Astrocyte (in vitro differentiated cells and primary cell): Measurements from ENCODE around the gene MSANTD7. TPM values are rescaled to one million over a fixed set of nuclear protein-coding genes. Genes with fewer than 3 reads are reported as not detected.
"Not testable (repeated sequence)": the region's sequence is repeated elsewhere in the genome, so short reads cannot be mapped to it uniquely, and the experiment has no call there.

Experiments used
- DNase-seq: peaks from one replicate; pipeline ENCODE4 v3.0.0-alpha.2; 2010; ENCODE audit warnings: low read depth
- FAIRE-seq: peaks from 2 replicates; lab custom pipeline; 2011; peaks lifted over from hg19 to GRCh38; lab: Jason Lieb, UNC
- H2AFZ ChIP-seq: 2 replicates; pipeline ENCODE4 v1.6.0; 2012; ENCODE audit warnings: low read depth, low read length, inconsistent platforms
- H3K27ac ChIP-seq: 2 replicates; pipeline ENCODE4 v1.5.1; 2011; ENCODE audit warnings: low read depth, low read length, inconsistent platforms
- H3K27me3 ChIP-seq: 2 replicates; pipeline ENCODE4 v1.6.0; 2011; ENCODE audit warnings: low read length, inconsistent platforms; ENCODE audit not compliant: insufficient read depth
- H3K36me3 ChIP-seq: 2 replicates; pipeline ENCODE4 v1.5.1; 2011; ENCODE audit warnings: low read length, inconsistent platforms; ENCODE audit not compliant: insufficient read depth
- H3K4me1 ChIP-seq: 2 replicates; pipeline ENCODE4 v1.5.1; 2011; ENCODE audit warnings: low read length, inconsistent platforms; ENCODE audit not compliant: insufficient read depth
- H3K4me2 ChIP-seq: 2 replicates; pipeline ENCODE4 v1.6.0; 2012; ENCODE audit warnings: low read length, inconsistent platforms
- H3K4me3 ChIP-seq: 2 replicates; pipeline ENCODE4 v1.5.1; 2011; ENCODE audit warnings: low read depth, mild to moderate bottlenecking, low read length, inconsistent platforms; ENCODE audit not compliant: insufficient read depth
- H3K79me2 ChIP-seq: 2 replicates; pipeline ENCODE4 v1.6.0; 2012; ENCODE audit warnings: mild to moderate bottlenecking, low read length, inconsistent platforms; ENCODE audit not compliant: insufficient read depth
- H3K9ac ChIP-seq: 2 replicates; pipeline ENCODE4 v1.6.0; 2012; ENCODE audit warnings: mild to moderate bottlenecking, low read length, inconsistent platforms
- H3K9me3 ChIP-seq: 2 replicates; pipeline ENCODE4 v1.5.1; 2012; ENCODE audit warnings: low read depth, mild to moderate bottlenecking, low read length, inconsistent platforms; ENCODE audit not compliant: insufficient read depth
- H4K20me1 ChIP-seq: 2 replicates; pipeline ENCODE4 v1.6.0; 2012; ENCODE audit warnings: low read length, inconsistent platforms; ENCODE audit not compliant: insufficient read depth
- H3K27ac Mint-ChIP-seq: one replicate; pipeline ENCODE4 v1.8.0; 2021; ENCODE audit warnings: mild to moderate bottlenecking, mixed read lengths; ENCODE audit not compliant: unreplicated experiment
- H3K27me3 Mint-ChIP-seq: one replicate; pipeline ENCODE4 v1.8.0; 2021; ENCODE audit warnings: low read depth, mixed read lengths; ENCODE audit not compliant: unreplicated experiment
- H3K36me3 Mint-ChIP-seq: one replicate; pipeline ENCODE4 v1.8.0; 2021; ENCODE audit warnings: low read depth, mixed read lengths; ENCODE audit not compliant: unreplicated experiment
- H3K4me1 Mint-ChIP-seq: one replicate; pipeline ENCODE4 v1.8.0; 2021; ENCODE audit warnings: low read depth, mixed read lengths; ENCODE audit not compliant: unreplicated experiment
- H3K4me3 Mint-ChIP-seq: one replicate; pipeline ENCODE4 v1.8.0; 2021; ENCODE audit warnings: mild to moderate bottlenecking, moderate library complexity, mixed read lengths; ENCODE audit not compliant: unreplicated experiment
- H3K9me3 Mint-ChIP-seq: one replicate; pipeline ENCODE4 v1.8.0; 2021; ENCODE audit warnings: mild to moderate bottlenecking, mixed read lengths; ENCODE audit not compliant: unreplicated experiment
- EZH2 ChIP-seq: IDR thresholded peaks from 2 replicates; pipeline ENCODE4 v1.6.1; 2012; ENCODE audit warnings: mild to moderate bottlenecking, low read length, inconsistent platforms; ENCODE audit not compliant: insufficient read depth
- total RNA-seq: library from RNA; stranded (reverse); gene quantifications from 2 replicates; pipeline ENCODE4 v1.2.1, GENCODE V29; 2021
- TF ChIP-seq, protein P1 (sequence below): IDR thresholded peaks from 2 replicates; pipeline ENCODE4 v1.5.1; 2011; ENCODE audit warnings: low read depth, mild to moderate bottlenecking, inconsistent platforms, low read length, moderate library complexity; ENCODE audit not compliant: insufficient read depth

The MSANTD7 gene
- total RNA-seq, 1 donor from 2014 or later: 16.0 TPM

DNA sequence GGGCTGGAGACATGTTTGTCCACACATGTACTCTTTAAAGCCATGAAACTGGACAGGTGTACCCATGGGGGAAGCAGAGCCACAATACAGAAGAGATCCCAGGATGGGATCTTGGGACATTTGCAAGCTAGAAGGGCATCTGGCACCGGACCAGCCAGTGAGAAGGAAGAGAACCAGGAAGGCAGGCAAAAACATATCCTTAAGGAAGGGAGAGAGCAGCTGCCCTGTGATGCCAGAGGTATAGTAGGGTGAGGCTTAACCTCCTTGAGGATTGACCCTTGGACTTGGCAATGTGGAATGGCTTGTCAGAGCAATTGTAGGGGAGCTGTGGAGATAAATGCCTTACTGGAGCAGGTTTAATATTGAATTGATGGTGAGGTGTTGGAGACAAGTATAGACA, 22.7 kb downstream of the MSANTD7 start:
- Mint-ChIP-seq H3K27me3 (no peaks in the 10 kb centered on the region), H3K4me3 (no peak overlapping the region), H3K36me3 (peaks cover 4% of the 10 kb centered on the region), H3K9me3 (no peaks in the 10 kb centered on the region), H3K4me1 (no peaks in the 10 kb centered on the region), H3K27ac (no peak overlapping the region)
- Histone ChIP-seq H3K36me3 (peaks cover 3% of the 10 kb centered on the region), H3K79me2 (no peaks in the 10 kb centered on the region), H3K9ac (no peak overlapping the region), H3K9me3 (no peaks in the 10 kb centered on the region), H3K4me3 (no peak overlapping the region), H3K27ac (no peak overlapping the region), H3K4me1 (no peaks in the 10 kb centered on the region), H3K4me2 (no peak overlapping the region), H3K27me3 (no peaks in the 10 kb centered on the region), H4K20me1 (no peaks in the 10 kb centered on the region), H2AFZ (no peak overlapping the region)
- DNase-seq (no peak), FAIRE-seq (no peak)
- TF ChIP-seq, protein P1, sequence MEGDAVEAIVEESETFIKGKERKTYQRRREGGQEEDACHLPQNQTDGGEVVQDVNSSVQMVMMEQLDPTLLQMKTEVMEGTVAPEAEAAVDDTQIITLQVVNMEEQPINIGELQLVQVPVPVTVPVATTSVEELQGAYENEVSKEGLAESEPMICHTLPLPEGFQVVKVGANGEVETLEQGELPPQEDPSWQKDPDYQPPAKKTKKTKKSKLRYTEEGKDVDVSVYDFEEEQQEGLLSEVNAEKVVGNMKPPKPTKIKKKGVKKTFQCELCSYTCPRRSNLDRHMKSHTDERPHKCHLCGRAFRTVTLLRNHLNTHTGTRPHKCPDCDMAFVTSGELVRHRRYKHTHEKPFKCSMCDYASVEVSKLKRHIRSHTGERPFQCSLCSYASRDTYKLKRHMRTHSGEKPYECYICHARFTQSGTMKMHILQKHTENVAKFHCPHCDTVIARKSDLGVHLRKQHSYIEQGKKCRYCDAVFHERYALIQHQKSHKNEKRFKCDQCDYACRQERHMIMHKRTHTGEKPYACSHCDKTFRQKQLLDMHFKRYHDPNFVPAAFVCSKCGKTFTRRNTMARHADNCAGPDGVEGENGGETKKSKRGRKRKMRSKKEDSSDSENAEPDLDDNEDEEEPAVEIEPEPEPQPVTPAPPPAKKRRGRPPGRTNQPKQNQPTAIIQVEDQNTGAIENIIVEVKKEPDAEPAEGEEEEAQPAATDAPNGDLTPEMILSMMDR: no peak
- no peak for TF ChIP-seq EZH2

DNA sequence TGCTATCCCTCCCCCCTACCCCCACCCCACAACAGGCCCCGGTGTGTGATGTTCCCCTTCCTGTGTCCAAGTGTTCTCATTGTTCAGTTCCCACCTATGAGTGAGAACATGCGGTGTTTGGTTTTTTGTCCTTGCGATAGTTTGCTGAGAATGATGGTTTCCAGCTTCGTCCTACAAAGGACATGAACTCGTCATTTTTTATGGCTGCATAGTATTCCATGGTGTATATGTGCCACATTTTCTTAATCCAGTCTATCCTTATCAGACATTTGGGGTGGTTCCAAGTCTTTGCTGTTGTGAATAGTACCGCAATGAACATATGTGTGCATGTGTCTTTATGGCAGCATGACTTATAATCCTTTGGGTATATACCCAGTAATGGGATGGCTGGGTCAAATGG, 26.4 kb downstream of the MSANTD7 start:
- not testable (repeated sequence) for H4K20me1 ChIP-seq, H2AFZ ChIP-seq, H3K9me3 ChIP-seq, H3K4me3 ChIP-seq, H3K36me3 Mint-ChIP-seq, FAIRE-seq, H3K79me2 ChIP-seq, H3K9ac ChIP-seq, H3K27me3 Mint-ChIP-seq, H3K4me1 ChIP-seq, DNase-seq, H3K4me1 Mint-ChIP-seq, H3K4me2 ChIP-seq, H3K9me3 Mint-ChIP-seq, H3K27ac Mint-ChIP-seq, H3K4me3 Mint-ChIP-seq, H3K27me3 ChIP-seq, H3K27ac ChIP-seq
- H3K36me3 ChIP-seq: peaks cover 10% of the 10 kb centered on the region

DNA sequence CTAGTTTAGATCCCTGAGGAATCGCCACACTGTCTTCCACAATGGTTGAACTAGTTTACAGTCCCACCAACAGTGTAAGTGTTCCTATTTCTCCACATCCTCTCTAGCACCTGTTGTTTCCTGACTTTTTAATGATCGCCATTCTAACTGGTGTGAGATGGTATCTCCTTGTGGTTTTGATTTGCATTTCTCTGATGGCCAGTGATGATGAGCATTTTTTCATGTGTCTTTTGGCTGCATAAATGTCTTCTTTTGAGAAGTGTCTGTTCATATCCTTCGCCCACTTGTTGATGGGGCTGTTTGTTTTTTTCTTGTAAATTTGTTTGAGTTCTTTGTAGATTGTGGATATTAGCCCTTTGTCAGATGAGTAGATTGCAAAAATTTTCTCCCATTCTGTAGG, 26.8 kb downstream of the MSANTD7 start:
- not testable (repeated sequence) for H3K9me3 ChIP-seq, H3K36me3 Mint-ChIP-seq, H3K27me3 ChIP-seq, H3K27ac ChIP-seq, H3K27ac Mint-ChIP-seq, H4K20me1 ChIP-seq, H3K9ac ChIP-seq, H3K4me3 Mint-ChIP-seq, H3K4me1 Mint-ChIP-seq, H3K4me1 ChIP-seq, H3K9me3 Mint-ChIP-seq, H2AFZ ChIP-seq, H3K4me3 ChIP-seq, H3K27me3 Mint-ChIP-seq, DNase-seq, H3K79me2 ChIP-seq, H3K4me2 ChIP-seq, FAIRE-seq
- peaks cover 10% of the 10 kb centered on the region for H3K36me3 ChIP-seq
